Natural killer cell (primary cell): ENCODE data around the gene TENM3. TPM values are rescaled to one million over a fixed set of nuclear protein-coding genes. Genes with fewer than 3 reads are reported as not detected.

Experiments used
- ATAC-seq, 3 donors: fragments of 150-1000 bp in 2 of 3; fragments of 200-7000 bp in 1 of 3; cut with Tn5 transposase; 1 replicate in 1 of 3; 2 replicates in 2 of 3; pipeline ENCODE4 v1.10.0; 2021; ENCODE audit warnings: mild to moderate bottlenecking in 2 of 3, moderate library complexity in 2 of 3
- DNase-seq, 2 donors: peaks; one replicate each; pipeline versions ENCODE4 v3.0.0 to v3.0.0-alpha.2; 2013 to 2021; ENCODE audit warnings: mixed read lengths in 1 of 2
- H3K27ac ChIP-seq: one replicate; pipeline ENCODE4 v1.5.1; 2013; ENCODE audit warnings: mild to moderate bottlenecking, low read length
- H3K27me3 ChIP-seq: one replicate; pipeline ENCODE4 v1.6.1; 2013; ENCODE audit warnings: low read length; ENCODE audit not compliant: control insufficient read depth, insufficient read depth
- H3K36me3 ChIP-seq: one replicate; pipeline ENCODE4 v1.6.1; 2013; ENCODE audit warnings: low read length; ENCODE audit not compliant: control insufficient read depth, insufficient read depth
- H3K4me1 ChIP-seq: one replicate; pipeline ENCODE4 v1.6.1; 2013; ENCODE audit warnings: low read length; ENCODE audit not compliant: control insufficient read depth, insufficient read depth
- H3K4me3 ChIP-seq: one replicate; pipeline ENCODE4 v1.5.1; 2013; ENCODE audit warnings: low read length
- H3K9me3 ChIP-seq: one replicate; pipeline ENCODE4 v1.6.1; 2013; ENCODE audit warnings: low read length; ENCODE audit not compliant: control insufficient read depth, insufficient read depth
- H3K27ac Mint-ChIP-seq, 2 donors: one replicate each; pipeline ENCODE4 v1.8.0; 2022; ENCODE audit warnings: mild to moderate bottlenecking in 2 of 2, mixed read lengths in 2 of 2, moderate library complexity in 1 of 2
- H3K27me3 Mint-ChIP-seq, 2 donors: one replicate each; pipeline ENCODE4 v1.8.0; 2022; ENCODE audit warnings: low read depth in 2 of 2, mixed read lengths in 2 of 2
- H3K36me3 Mint-ChIP-seq: one replicate; pipeline ENCODE4 v1.8.0; 2022; ENCODE audit warnings: mixed read lengths
- H3K4me1 Mint-ChIP-seq, 2 donors: one replicate each; pipeline ENCODE4 v1.8.0; 2022; ENCODE audit warnings: mixed read lengths in 2 of 2
- H3K4me3 Mint-ChIP-seq: one replicate; pipeline ENCODE4 v1.8.0; 2022; ENCODE audit warnings: mild to moderate bottlenecking, moderate library complexity, mixed read lengths
- H3K9me3 Mint-ChIP-seq, 2 donors: one replicate each; pipeline ENCODE4 v1.8.0; 2022; ENCODE audit warnings: mixed read lengths in 2 of 2
- CTCF ChIP-seq: fragments of 200-600 bp; IDR thresholded peaks from one replicate; pipeline ENCODE4 v1.8.0; 2022; ENCODE audit warnings: antibody characterized with exemption
- WGBS: methylation state at CpG from one replicate; pipeline ENCODE4 v1.1.7; 2013; ENCODE audit warnings: missing lambda C conversion rate; ENCODE audit not compliant: insufficient coverage; 5-methylcytosine and 5-hydroxymethylcytosine counted together
- intact Hi-C: fragments of 100-400 bp; cut with micrococcal nuclease; formaldehyde crosslinking; loops from one replicate; pipeline ENCODE4 v1.14.2; 2022
- total RNA-seq, 4 donors: library from RNA; stranded (reverse); fragments of 120-200 nt in 1 of 4; gene quantifications; one replicate each; pipeline versions ENCODE4 v1.2.3 to v1.2.4, GENCODE V29; 2013 to 2022

TENM3 gene
- total RNA-seq, 3 donors from 2014 or later (not counting 1 experiment from before 2014, with no cell fraction given), result not detected

- peaks cover 0 to 4% of the 10 kb centered on the region in 2 donors for H3K27me3 Mint-ChIP-seq
These were observed 331.5 kb downstream of the TENM3 start for GRCh38 chr4:182574706-182575105.

GRCh38 chr4:182575225-182575624 lies 332.0 kb downstream of the TENM3 start:
- no peak overlapping the region for H3K27ac Mint-ChIP-seq
- TF ChIP-seq CTCF, result no peak
- H3K4me3 Mint-ChIP-seq, result no peak overlapping the region
- Histone ChIP-seq H3K27me3 (no peaks in the 10 kb centered on the region), H3K4me3 (no peak overlapping the region), H3K36me3 (no peaks in the 10 kb centered on the region), H3K4me1 (no peaks in the 10 kb centered on the region), H3K27ac (no peak overlapping the region), H3K9me3 (no peaks in the 10 kb centered on the region)
- 63% methylated on average over 6 of the region's 6 CpGs for WGBS
- intact Hi-C loops, result no loop called here
- DNase-seq, result no peak
- ATAC-seq, result no peak
- no peaks in the 10 kb centered on the region for H3K9me3 Mint-ChIP-seq
- H3K36me3 Mint-ChIP-seq, result no peaks in the 10 kb centered on the region
- peaks cover 0 to 4% of the 10 kb centered on the region in 2 donors for H3K27me3 Mint-ChIP-seq
- H3K4me1 Mint-ChIP-seq, result no peaks in the 10 kb centered on the region

More at GRCh38 chr4:182574706-182575105, 331.5 kb downstream of the TENM3 start:
- intact Hi-C loops, result no loop called here
- H3K27me3 ChIP-seq, result no peaks in the 10 kb centered on the region
- 58% methylated on average over 3 of the region's 5 CpGs for WGBS
- H3K36me3 ChIP-seq, result no peaks in the 10 kb centered on the region
- DNase-seq (no peak), ATAC-seq (no peak)
- Mint-ChIP-seq H3K9me3 (no peaks in the 10 kb centered on the region), H3K36me3 (no peaks in the 10 kb centered on the region), H3K4me3 (no peak overlapping the region), H3K4me1 (no peaks in the 10 kb centered on the region), H3K27ac (no peak overlapping the region)
- H3K4me1 ChIP-seq, result no peaks in the 10 kb centered on the region
- no peak overlapping the region for H3K27ac ChIP-seq
- no peak for TF ChIP-seq CTCF
- no peak overlapping the region for H3K4me3 ChIP-seq
- no peaks in the 10 kb centered on the region for H3K9me3 ChIP-seq

GRCh38 chr4:182576601-182577289 lies 333.5 kb downstream of the TENM3 start:
- Mint-ChIP-seq H3K36me3 (no peaks in the 10 kb centered on the region), H3K9me3 (no peaks in the 10 kb centered on the region), H3K4me1 (no peaks in the 10 kb centered on the region), H3K27me3 (peaks cover 0 to 4% of the 10 kb centered on the region in 2 donors), H3K27ac (no peak overlapping the region), H3K4me3 (no peak overlapping the region)
- TF ChIP-seq CTCF, result no peak
- no peaks in the 10 kb centered on the region for H3K4me1 ChIP-seq
- H3K9me3 ChIP-seq, result no peaks in the 10 kb centered on the region
- H3K36me3 ChIP-seq, result no peaks in the 10 kb centered on the region
- intact Hi-C loops, result no loop called here
- H3K27me3 ChIP-seq, result no peaks in the 10 kb centered on the region
- DNase-seq (no peak), ATAC-seq (no peak)
- H3K27ac ChIP-seq, result no peak overlapping the region
- WGBS, result 73% methylated on average over 11 of the region's 12 CpGs
- no peak overlapping the region for H3K4me3 ChIP-seq

- Mint-ChIP-seq H3K9me3 (no peaks in the 10 kb centered on the region), H3K36me3 (no peaks in the 10 kb centered on the region), H3K4me1 (no peaks in the 10 kb centered on the region), H3K27me3 (peaks cover 0 to 4% of the 10 kb centered on the region in 2 donors), H3K4me3 (no peak overlapping the region), H3K27ac (no peak overlapping the region)
- no peaks in the 10 kb centered on the region for H3K9me3 ChIP-seq
- no peaks in the 10 kb centered on the region for H3K27me3 ChIP-seq
- no peaks in the 10 kb centered on the region for H3K36me3 ChIP-seq
- TF ChIP-seq CTCF, result no peak
- intact Hi-C loops, result no loop called here
- no peak for DNase-seq
- H3K4me3 ChIP-seq, result no peak overlapping the region
- H3K27ac ChIP-seq, result no peak overlapping the region
- WGBS, result 93% methylated on average over 4 of the region's 5 CpGs
- no peaks in the 10 kb centered on the region for H3K4me1 ChIP-seq
- ATAC-seq, result no peak
These were observed 334.2 kb downstream of the TENM3 start for GRCh38 chr4:182577411-182577810.
